DND-41 (cell line): ENCODE data around the gene FAM168A.

Experiments
- ATAC-seq: fragments of 200-7000 bp; cut with Tn5 transposase; 3 replicates; pipeline ENCODE4 v1.9.1; 2021; ENCODE audit warnings: low read depth; ENCODE audit not compliant: insufficient read depth
- DNase-seq: peaks from one replicate; pipeline ENCODE4 v3.0.0-alpha.2; 2020
- H2AFZ ChIP-seq: 2 replicates; pipeline ENCODE4 v1.6.0; 2012; ENCODE audit warnings: low read depth, low read length
- H3K27ac ChIP-seq: 2 replicates; pipeline ENCODE4 v1.5.1; 2012; ENCODE audit warnings: low read length, inconsistent platforms
- H3K27me3 ChIP-seq: fragments of 200-600 bp; sonication (generic); 2 replicates; pipeline ENCODE4 v1.6.0; 2012; ENCODE audit warnings: low read length, mild to moderate bottlenecking, inconsistent platforms; ENCODE audit not compliant: insufficient read depth, poor library complexity
- H3K36me3 ChIP-seq: 2 replicates; pipeline ENCODE4 v1.5.1; 2012; ENCODE audit warnings: low read length, inconsistent platforms; ENCODE audit not compliant: insufficient read depth
- H3K4me1 ChIP-seq: 2 replicates; pipeline ENCODE4 v1.5.1; 2012; ENCODE audit warnings: mild to moderate bottlenecking, low read length; ENCODE audit not compliant: insufficient read depth
- H3K4me2 ChIP-seq: 2 replicates; pipeline ENCODE4 v1.6.0; 2012; ENCODE audit warnings: mild to moderate bottlenecking, moderate library complexity, low read length, inconsistent platforms; ENCODE audit not compliant: insufficient read depth
- H3K4me3 ChIP-seq, 2 experiments: fragments of 200-600 bp in 1 of 2; shearing (Covaris generic) in 1 of 2; 2 replicates each; pipeline ENCODE4 v1.5.1; 2012 to 2016; ENCODE audit warnings: inconsistent platforms in 2 of 2, low read length in 2 of 2, mild to moderate bottlenecking in 2 of 2, low read depth in 1 of 2, moderate library complexity in 1 of 2
- H3K79me2 ChIP-seq: 2 replicates; pipeline ENCODE4 v1.6.0; 2012; ENCODE audit warnings: low read length, inconsistent platforms; ENCODE audit not compliant: insufficient read depth
- H3K9ac ChIP-seq: 2 replicates; pipeline ENCODE4 v1.6.0; 2012; ENCODE audit warnings: low read depth, mild to moderate bottlenecking, inconsistent platforms, low read length, moderate library complexity
- H3K9me3 ChIP-seq: 2 replicates; pipeline ENCODE4 v1.5.1; 2012; ENCODE audit warnings: low read length, moderate library complexity, mild to moderate bottlenecking, inconsistent platforms; ENCODE audit not compliant: insufficient read depth, severe bottlenecking
- H4K20me1 ChIP-seq: 2 replicates; pipeline ENCODE4 v1.6.0; 2012; ENCODE audit warnings: low read length; ENCODE audit not compliant: insufficient read depth
- CTCF ChIP-seq: IDR thresholded peaks from 2 replicates; pipeline ENCODE4 v1.5.1; 2012; ENCODE audit warnings: borderline replicate concordance, low read length, moderate library complexity, mild to moderate bottlenecking; ENCODE audit not compliant: poor library complexity, severe bottlenecking; ENCODE audit errors: extremely low read depth
- EZH2 ChIP-seq: IDR thresholded peaks from 3 replicates; pipeline ENCODE4 v1.6.1; 2012; ENCODE audit warnings: borderline replicate concordance, low read depth, mild to moderate bottlenecking, moderate library complexity, low read length, inconsistent platforms; ENCODE audit not compliant: severe bottlenecking

Gene FAM168A

GRCh38 chr11:73430326-73430725 lies 167.6 kb downstream of the FAM168A start:
- DNase-seq (no peak), ATAC-seq (no peak)
- H3K27ac ChIP-seq, result no peak overlapping the region
- no peaks in the 10 kb centered on the region for H3K79me2 ChIP-seq
- H3K9ac ChIP-seq, result no peak overlapping the region
- H3K9me3 ChIP-seq, result no peaks in the 10 kb centered on the region
- peaks cover 9% of the 10 kb centered on the region; the same call in 1 of the 2 replicates for H3K36me3 ChIP-seq
- no peaks in the 10 kb centered on the region for H3K27me3 ChIP-seq
- no peaks in the 10 kb centered on the region for H3K4me1 ChIP-seq
- no peak overlapping the region for H3K4me2 ChIP-seq
- H3K4me3 ChIP-seq, result no peak overlapping the region
- no peaks in the 10 kb centered on the region for H4K20me1 ChIP-seq
- no peak for TF ChIP-seq CTCF
- no peak for TF ChIP-seq EZH2
- no peak overlapping the region for H2AFZ ChIP-seq

GRCh38 chr11:73429121-73429750 lies 168.7 kb downstream of the FAM168A start:
- H3K36me3 ChIP-seq, result peaks cover 9% of the 10 kb centered on the region; the same call in 1 of the 2 replicates
- H3K27ac ChIP-seq, result no peak overlapping the region
- H2AFZ ChIP-seq, result no peak overlapping the region
- H3K4me2 ChIP-seq, result no peak overlapping the region
- H3K9me3 ChIP-seq, result no peaks in the 10 kb centered on the region
- DNase-seq, result no peak
- H3K4me1 ChIP-seq, result no peaks in the 10 kb centered on the region
- no peak overlapping the region for H3K4me3 ChIP-seq
- no peak overlapping the region for H3K9ac ChIP-seq
- no peak for ATAC-seq
- TF ChIP-seq EZH2 (no peak), CTCF (no peak)
- H4K20me1 ChIP-seq, result no peaks in the 10 kb centered on the region
- no peaks in the 10 kb centered on the region for H3K27me3 ChIP-seq
- H3K79me2 ChIP-seq, result no peaks in the 10 kb centered on the region

GRCh38 chr11:73428699-73429098 lies 169.2 kb downstream of the FAM168A start:
- H3K4me2 ChIP-seq, result no peak overlapping the region
- H3K27me3 ChIP-seq, result no peaks in the 10 kb centered on the region
- no peak overlapping the region for H2AFZ ChIP-seq
- H3K4me3 ChIP-seq, result no peak overlapping the region
- no peaks in the 10 kb centered on the region for H3K79me2 ChIP-seq
- H4K20me1 ChIP-seq, result no peaks in the 10 kb centered on the region
- no peak for TF ChIP-seq CTCF
- no peak for TF ChIP-seq EZH2
- H3K27ac ChIP-seq, result no peak overlapping the region
- DNase-seq (no peak), ATAC-seq (no peak)
- H3K9ac ChIP-seq, result no peak overlapping the region
- peaks cover 9% of the 10 kb centered on the region; the same call in 1 of the 2 replicates for H3K36me3 ChIP-seq
- no peaks in the 10 kb centered on the region for H3K4me1 ChIP-seq
- no peaks in the 10 kb centered on the region for H3K9me3 ChIP-seq
